Ishikawa (cell line): ENCODE data around the gene COL23A1.

Experiments used
- CEBPB ChIP-seq: IDR thresholded peaks from 2 replicates; pipeline ENCODE4 v1.6.1; 2012
- EP300 ChIP-seq: IDR thresholded peaks from 2 replicates; pipeline ENCODE4 v1.6.1; 2012; ENCODE audit warnings: borderline replicate concordance
- FOXM1 ChIP-seq: IDR thresholded peaks from 2 replicates; pipeline ENCODE4 v1.6.1; 2012; ENCODE audit warnings: low read depth, borderline replicate concordance
- NFIC ChIP-seq: IDR thresholded peaks from 2 replicates; pipeline ENCODE4 v1.6.1; 2012
- RAD21 ChIP-seq: IDR thresholded peaks from 2 replicates; pipeline ENCODE4 v1.6.1; 2012; ENCODE audit warnings: low read depth
- TAF1 ChIP-seq: IDR thresholded peaks from 2 replicates; pipeline ENCODE4 v1.6.1; 2012; ENCODE audit warnings: low read depth, mild to moderate bottlenecking
- TCF12 ChIP-seq: IDR thresholded peaks from 2 replicates; pipeline ENCODE4 v1.6.1; 2012; ENCODE audit warnings: low read depth
- TEAD4 ChIP-seq: IDR thresholded peaks from 2 replicates; pipeline ENCODE4 v1.6.1; 2012
- USF1 ChIP-seq: IDR thresholded peaks from 2 replicates; pipeline ENCODE4 v1.6.1; 2012
- YY1 ChIP-seq: IDR thresholded peaks from 2 replicates; pipeline ENCODE4 v1.6.1; 2012; ENCODE audit warnings: low read depth
- ZBTB7A ChIP-seq: IDR thresholded peaks from 2 replicates; pipeline ENCODE4 v1.6.1; 2012; ENCODE audit warnings: low read depth
- TF ChIP-seq, protein P1 (sequence below): IDR thresholded peaks from 2 replicates; pipeline ENCODE4 v1.6.1; 2012
- TF ChIP-seq, protein P2 (sequence below): IDR thresholded peaks from 2 replicates; pipeline ENCODE4 v1.6.1; 2012; ENCODE audit warnings: low read depth, mild to moderate bottlenecking

- TF ChIP-seq USF1 (no peak), CEBPB (no peak), FOXM1 (no peak), YY1 (no peak), TEAD4 (no peak), TCF12 (no peak), RAD21 (no peak), NFIC (no peak), ZBTB7A (no peak), EP300 (no peak), TAF1 (no peak)
- TF ChIP-seq, protein P1, sequence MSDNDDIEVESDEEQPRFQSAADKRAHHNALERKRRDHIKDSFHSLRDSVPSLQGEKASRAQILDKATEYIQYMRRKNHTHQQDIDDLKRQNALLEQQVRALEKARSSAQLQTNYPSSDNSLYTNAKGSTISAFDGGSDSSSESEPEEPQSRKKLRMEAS = no peak
- TF ChIP-seq, protein P2, sequence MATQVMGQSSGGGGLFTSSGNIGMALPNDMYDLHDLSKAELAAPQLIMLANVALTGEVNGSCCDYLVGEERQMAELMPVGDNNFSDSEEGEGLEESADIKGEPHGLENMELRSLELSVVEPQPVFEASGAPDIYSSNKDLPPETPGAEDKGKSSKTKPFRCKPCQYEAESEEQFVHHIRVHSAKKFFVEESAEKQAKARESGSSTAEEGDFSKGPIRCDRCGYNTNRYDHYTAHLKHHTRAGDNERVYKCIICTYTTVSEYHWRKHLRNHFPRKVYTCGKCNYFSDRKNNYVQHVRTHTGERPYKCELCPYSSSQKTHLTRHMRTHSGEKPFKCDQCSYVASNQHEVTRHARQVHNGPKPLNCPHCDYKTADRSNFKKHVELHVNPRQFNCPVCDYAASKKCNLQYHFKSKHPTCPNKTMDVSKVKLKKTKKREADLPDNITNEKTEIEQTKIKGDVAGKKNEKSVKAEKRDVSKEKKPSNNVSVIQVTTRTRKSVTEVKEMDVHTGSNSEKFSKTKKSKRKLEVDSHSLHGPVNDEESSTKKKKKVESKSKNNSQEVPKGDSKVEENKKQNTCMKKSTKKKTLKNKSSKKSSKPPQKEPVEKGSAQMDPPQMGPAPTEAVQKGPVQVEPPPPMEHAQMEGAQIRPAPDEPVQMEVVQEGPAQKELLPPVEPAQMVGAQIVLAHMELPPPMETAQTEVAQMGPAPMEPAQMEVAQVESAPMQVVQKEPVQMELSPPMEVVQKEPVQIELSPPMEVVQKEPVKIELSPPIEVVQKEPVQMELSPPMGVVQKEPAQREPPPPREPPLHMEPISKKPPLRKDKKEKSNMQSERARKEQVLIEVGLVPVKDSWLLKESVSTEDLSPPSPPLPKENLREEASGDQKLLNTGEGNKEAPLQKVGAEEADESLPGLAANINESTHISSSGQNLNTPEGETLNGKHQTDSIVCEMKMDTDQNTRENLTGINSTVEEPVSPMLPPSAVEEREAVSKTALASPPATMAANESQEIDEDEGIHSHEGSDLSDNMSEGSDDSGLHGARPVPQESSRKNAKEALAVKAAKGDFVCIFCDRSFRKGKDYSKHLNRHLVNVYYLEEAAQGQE = no peak
Observed at GRCh38 chr5:178477802-178478201, 112.4 kb downstream of the COL23A1 start.
